Stimulated activated CD4-positive, alpha-beta T cell treated with anti-CD3 and anti-CD28 coated beads, Interleukin-4, amount 100 ng/mL, for 48 hours (primary cell): Measurements from ENCODE around the gene CRYBG3.
"Not testable (repeated sequence)": the region's sequence is repeated elsewhere in the genome, so short reads cannot be mapped to it uniquely, and the experiment has no call there.

Source experiments
- DNase-seq, 2 donors: peaks; one replicate each; pipeline ENCODE4 v3.0.0-alpha.2; 2020; ENCODE audit warnings: low read depth in 2 of 2

The CRYBG3 gene

DNA sequence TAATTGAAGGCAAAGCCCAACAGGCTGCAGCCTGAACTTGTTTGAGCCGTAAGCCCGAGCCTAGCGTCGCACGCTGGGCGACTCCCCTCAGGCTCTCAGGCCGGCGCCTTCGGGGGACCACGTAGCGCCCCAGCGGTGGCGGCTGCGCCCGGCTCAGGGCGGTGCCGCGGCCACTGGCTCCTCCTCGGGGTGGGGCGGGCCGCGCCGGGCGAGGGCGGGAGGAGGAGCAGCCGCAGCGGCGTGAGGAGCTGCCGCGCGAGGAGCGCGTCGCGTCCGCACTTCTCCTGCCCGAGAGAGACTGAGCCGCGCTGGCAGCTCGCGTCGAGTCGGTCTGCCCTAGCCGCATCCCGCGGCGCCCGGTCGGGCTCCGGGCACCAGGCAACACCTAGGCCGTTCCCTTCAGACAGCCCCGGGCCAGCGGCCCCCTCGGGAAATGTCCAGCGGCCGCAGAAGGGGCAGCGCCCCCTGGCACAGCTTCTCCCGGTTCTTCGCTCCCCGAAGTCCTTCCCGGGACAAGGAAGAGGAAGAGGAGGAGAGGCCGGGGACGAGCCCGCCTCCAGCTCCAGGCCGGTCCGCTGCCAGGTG is at the start of gene CRYBG3:
Gene CRYBG3 (plus strand): TSS at position 238 of the 585 bp plus-strand sequence. CDS start 196 bp downstream, at position 434.
- peak; percentile 72 to 79 for DNase-seq

DNA sequence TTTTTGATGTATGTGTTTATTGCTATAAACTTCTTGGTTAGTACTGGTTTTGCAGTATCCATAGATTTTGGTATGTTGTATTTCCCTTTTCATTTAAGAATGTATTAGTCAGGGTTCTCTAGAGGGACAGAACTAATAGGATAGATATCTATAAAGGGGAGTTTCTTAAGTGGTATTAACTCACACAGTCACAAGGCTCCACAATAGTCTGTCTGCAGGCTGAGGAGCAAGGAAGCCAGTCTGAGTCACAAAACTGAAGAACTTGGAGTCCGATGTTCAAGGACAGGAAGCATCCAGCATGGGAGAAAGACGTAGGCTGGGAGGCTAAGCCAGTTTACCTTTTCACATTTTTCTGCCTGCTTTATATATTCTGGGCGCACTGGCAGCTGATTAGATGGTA is 48.9 kb upstream of the CRYBG3 start:
- DNase-seq = no peak

- DNase-seq = no peak
Observed at GRCh38 chr3:97778152-97778551, 43.7 kb upstream of the CRYBG3 start.

GRCh38 chr3:97793420-97794019 is 28.3 kb upstream of the CRYBG3 start:
- DNase-seq = no peak

DNA sequence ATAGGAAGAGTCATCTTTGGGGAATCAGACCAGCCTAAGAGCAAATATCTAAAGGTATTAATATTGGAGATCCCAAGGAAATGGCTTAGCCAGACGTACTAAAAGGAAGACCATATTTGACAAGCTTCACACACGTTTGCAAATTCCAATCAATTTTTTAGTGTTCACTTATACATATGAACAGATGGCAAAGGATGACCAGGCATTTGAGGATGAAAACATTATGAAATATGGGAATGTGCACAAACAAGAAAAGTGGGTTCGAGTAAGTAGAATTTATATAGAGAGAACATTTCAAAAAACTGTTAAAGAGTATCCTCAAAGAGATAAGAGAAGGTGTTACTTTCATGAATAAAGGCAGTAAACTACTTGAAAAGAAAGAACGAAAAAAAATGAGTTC is 25.9 kb upstream of the CRYBG3 start:
- DNase-seq = no peak

DNA sequence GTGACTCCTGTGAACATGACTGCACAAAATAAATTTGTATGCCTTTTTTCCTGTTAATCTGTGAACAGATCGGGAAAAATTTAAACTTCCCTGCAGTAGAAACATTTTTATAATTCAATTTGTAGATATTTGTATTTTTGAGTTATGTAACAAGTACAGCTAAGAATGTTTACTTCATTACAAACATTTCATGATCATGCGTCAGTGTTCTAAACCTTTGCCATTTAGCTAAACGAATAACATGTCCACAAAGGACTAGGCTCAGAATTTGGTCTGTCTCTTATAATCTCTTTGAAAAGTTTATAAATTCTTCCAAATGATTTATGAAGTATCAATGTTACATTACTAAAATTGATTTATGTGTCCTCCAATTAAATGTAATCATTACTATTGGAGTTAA is 17.3 kb upstream of the CRYBG3 start:
- no peak for DNase-seq

DNA sequence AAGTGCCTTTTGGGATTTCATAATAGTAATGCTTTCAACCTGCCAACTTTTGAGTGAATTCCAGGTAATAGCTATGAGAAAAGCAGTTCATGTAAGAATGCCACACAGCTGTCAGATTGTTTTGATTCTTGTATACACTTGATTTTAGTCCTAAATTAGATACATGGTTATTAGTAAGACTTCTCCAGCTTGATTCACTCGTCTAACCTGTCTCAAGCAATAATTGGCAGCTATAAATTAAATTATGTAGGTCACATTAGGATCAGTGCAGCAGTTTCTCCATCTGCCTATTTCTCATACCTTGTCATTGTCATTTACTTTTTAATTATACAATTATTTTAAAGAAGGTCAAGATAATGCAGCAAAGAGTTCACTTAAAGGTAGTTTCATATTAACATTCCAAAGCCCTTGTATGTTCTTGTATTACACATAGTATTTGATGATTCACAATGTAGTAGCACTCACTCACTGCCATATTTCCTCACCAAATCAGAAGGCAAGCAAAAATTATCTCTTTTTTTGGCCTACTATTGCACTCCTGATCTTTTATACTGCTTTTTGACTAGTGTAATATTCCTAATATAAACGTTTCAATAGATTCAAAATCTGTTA is 10.9 kb upstream of the CRYBG3 start:
- no peak for DNase-seq

DNA sequence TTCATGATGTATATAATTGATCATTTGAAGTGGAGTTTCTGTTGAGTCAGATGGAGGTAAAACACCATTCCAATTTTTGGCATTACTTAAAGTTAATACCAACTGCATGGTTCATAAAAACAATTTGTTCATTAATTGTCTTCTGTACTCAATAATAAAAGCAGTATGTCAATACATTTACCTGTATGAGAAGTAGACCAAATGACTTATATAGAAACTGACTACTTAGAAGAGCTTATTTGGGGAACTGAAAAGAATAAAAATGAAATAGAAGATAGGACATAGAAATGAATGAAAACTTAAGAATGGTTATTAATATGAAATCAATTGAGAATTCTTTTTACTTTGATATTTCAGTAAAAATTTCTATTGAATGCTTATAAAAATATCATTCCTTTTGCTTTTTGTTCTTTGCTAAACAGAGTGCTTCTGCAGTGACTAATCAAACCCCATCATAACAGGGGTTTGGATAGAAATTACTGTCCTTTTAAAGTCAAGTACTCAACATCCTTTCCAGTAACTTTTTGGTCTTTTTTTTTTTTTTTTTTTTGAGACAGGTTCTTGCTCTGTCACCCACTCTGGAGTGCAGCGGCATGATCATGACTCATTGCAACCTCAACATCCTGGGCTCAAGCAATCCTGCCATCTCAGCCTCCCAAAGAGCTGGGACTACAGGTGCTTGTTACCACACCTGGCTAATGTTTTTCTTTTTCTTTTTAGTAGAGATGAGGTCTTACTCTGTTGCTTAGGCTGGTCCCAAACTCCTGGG is 6.5 kb upstream of the CRYBG3 start:
- DNase-seq = no peak

DNA sequence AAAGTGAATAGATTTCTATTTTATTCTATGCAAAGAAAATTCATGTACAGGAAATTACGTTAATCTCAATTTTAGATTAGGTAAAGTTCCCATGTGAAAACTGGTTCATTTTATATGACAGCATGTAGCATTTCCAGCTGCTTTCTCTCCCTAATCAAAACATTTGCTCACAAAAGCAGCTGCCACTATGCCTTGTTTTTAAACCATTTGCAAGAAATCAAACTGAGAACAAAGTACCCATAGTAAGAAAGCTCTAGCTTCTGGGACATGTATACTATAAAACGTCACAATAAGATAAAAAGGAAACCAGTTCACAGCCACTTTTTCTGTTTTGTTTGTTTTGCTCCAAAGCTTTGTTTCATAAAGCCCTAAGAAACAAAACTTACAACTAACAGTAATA is 5.0 kb upstream of the CRYBG3 start:
- DNase-seq = no peak

DNA sequence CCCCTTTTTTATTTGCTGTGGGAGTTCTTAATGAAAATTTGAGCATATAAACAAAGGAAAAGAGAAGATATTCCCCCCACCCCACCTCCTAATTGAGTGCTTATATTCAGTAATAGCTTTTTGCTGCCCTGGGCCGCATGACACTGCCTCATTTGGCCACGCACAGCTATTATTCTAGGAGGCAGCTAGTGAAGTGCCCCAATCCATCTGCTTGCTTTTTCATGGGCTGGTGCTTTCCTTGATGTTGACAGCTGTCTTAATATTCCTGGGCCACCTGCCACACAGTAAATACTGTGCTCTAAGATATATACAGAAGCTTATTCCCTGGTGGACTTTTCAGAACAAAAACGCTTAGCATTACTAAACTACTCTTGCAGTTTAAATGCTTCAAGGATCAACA is 3.8 kb upstream of the CRYBG3 start:
- DNase-seq = no peak

DNA sequence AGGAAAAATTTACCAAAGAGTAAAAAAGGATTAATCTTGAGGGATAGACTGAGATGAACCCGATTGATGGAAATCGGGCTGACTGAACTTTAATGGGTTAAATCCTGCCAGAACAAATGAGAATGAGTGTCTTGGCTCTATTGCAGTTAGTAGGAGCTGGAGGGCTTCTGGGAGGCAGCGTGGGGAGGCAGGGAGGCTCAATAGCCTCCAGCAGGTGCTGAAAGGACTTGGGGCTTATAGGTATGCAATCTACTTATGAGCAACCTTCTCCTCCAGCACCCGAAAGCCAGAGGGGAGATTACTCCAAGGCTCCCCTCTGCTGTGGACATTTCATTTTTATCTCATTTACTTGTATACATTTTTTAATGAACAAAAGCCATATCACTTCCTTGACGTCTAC is 1.0 kb upstream of the CRYBG3 start:
- no peak for DNase-seq

DNA sequence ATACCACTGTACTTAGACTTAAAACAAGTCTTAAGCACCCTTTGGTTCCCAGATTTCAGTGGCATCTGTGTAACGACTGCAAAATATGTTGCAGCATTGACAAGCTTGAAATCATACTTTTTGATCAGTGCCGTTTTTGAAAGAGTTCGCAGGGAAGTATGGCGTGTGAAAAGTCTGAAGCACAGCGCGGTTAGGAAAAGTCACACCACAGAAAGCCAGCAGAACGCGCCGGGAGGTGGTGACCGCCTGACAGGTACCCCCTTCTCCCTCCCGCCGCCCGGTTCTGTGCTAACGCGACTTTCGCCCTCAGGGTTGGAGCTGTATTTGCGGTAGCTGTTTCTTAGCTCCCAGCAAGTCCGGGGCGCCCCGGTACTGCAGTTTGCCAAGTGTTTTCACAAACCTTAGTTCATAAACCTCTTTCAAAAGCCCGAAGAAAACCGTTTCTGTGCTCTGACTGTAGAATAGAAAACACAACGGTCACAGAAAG is 481 bp upstream of the CRYBG3 start:
- peak; percentile 36 to 37 for DNase-seq

- DNase-seq = no peak
Observed at GRCh38 chr3:97822359-97822775, 556 bp downstream of the CRYBG3 start.

DNA sequence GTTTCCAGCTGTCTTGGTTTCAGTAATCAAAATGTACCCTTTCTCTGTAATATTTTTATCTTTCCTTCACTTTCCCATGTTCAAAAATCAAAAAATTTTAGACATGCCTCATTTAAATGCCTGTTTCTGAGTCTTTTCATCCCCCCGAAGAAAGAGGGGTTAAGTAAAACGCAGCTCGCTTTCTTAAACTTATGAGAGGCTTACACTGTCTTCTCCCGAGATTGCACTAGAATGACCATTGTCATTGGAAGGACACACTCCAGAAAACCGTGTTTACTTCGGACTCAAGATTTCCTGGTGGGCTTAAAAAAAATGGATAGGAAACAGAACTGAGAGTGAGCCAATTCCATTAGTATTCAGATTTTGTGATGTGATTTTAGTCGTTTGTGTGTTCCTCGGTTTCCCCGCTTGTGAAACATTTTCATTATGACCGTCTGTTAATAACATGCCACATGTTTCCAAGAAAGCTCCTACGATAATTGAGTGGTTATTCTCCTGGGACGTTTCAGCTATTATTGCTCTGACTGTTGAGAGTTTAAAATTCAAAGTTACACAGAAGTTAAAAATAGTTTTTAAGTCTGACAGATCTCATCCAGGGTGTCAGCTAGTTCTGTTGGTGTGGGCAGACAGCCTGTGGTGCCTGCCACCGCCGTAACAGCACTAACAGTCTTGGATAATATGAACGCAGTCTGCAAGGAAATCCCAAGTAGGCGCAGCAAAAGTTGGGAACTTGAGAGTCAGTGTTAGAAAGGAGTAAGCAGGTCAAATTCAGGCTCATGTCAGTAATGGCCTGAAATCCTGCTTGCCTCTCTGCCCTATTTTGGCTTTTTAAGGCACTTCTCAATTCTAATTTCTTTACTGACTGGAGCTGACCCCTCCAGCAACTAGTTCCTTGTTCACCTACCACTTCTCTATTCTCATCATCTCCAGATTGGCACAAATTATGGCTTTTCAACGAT is 1.5 kb downstream of the CRYBG3 start:
- DNase-seq = no peak

- no peak for DNase-seq
Observed at GRCh38 chr3:97825101-97825500, 3.3 kb downstream of the CRYBG3 start.

DNA sequence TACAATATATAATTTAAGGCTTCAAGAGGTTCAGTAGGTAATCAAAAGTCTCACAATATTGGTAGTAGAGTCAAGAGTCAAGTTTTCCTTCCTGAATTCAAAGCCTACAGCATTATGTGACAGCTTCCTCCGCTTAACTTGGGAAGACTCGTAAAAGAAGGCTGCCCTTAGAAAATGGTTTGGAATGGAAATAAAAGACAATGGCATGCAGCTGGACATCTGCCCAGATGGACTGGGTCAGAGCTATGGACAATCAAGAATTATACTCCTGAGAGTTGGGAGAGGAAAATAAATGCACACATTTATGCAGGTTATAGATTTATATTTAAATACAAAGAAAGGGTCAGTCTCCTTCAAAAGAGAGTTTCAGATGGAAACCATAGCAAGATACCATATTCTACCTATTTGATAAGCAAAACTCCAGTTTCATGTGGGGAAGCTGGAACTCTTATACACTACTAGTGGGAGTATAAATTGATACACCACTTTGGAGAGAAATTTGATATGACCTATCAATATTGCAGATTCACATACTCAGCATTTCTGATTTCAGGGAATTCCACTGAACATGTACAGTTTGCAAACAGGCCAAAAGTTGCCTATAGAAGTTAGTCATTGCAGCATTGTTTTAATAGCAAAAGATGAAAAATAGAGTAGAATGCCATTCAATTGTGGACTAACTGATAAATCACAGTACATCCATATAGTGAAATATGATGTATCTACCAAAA is 6.1 kb downstream of the CRYBG3 start:
- no peak for DNase-seq

DNA sequence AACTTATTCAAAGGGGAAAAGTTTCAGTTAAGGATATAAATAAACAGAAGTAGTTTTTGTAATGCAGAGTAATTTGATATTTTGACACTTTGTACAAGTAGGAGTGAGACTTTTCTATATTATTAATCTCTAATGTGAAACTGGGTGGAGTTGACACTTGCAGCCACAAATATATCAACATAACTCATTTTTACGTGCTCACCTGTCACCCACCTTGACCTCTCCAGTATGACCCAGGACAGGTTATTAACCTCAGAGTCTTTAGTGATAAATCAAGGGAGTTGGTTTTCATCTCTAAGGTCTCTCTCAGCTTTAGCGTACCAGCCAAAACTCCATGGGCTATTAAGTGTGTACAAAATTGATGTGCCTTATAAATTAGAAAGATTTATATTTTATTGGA is 7.4 kb downstream of the CRYBG3 start:
- DNase-seq = no peak

- DNase-seq = no peak
Observed at GRCh38 chr3:97830638-97831037, 8.8 kb downstream of the CRYBG3 start.

DNA sequence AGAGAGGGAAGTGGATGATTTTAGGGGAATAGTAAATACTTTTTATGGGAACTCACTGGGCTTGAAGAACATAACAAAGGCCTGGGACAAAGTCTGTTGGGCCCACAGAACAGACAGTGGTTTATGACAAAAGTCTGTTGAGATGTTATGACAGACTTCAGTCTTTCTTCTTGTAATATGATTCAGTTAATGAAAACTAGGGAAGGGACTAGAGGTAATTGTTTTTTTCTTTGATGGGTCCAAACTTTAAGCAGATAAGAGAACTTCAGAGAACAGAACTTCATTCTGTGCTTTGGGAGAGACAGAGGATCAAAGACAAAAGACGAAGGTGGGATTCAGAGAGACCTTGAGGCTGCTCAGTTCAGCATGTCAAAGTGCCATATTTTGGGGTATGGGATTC is 9.3 kb downstream of the CRYBG3 start:
- no peak for DNase-seq

GRCh38 chr3:97833184-97833583 is 11.4 kb downstream of the CRYBG3 start:
- not testable (repeated sequence) for DNase-seq

DNA sequence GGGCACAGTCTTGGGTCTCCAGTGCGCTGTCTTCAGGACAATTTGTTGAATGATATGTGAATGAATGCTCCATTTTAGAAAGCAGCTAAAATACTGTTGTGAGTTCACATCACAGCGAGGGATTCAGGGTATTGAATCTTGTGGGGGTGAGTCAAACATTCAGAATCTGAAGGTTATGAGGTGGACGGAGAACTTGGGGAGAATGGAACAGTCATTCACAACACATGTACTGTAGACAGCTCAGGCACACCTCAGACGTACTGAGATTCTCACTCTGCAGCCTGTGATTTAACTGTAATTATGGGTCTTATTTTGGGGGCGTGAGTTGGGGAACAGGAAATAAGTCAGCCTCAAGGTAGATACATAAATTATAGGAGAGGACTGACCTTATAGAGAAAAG is 13.9 kb downstream of the CRYBG3 start:
- DNase-seq = no peak
